ENCODE measurements around the gene DDX60. TPM values are rescaled to one million over a fixed set of nuclear protein-coding genes. Genes with fewer than 3 reads are reported as not detected.

DDX60 gene
- polyA plus RNA-seq, 1 donor from 2014 or later, result not detected

DNA sequence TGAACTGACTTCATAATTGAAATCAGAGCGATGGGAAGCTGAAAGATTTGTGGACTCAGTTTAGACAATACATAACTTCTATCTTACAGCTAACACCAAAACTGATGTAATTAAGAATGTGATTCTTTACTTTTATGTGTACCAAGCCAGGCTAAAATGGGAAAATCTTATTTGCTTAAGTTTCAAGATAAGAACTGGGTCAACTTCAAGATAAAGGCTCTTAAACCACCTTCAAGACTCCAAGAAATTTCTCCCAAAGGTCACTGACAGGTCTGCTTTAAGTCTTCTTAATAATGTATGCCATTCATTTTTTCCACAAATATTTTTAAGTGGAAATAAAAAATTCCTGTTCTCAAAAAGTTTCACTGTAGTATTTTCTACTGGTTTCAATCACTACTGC, 55.5 kb downstream of the DDX60 start:
- H2AFZ ChIP-seq (ENCODE audit: low read depth, low read length), result no peak overlapping the region
- no peaks in the 10 kb centered on the region for H4K20me1 ChIP-seq (ENCODE audit: insufficient read depth)
- no peaks in the 10 kb centered on the region for H3K36me3 ChIP-seq (ENCODE audit: insufficient read depth, low read length)
- TF ChIP-seq EZH2 (IDR thresholded peaks at IDR 0.05; ENCODE audit: borderline replicate concordance, insufficient read depth, low read length, poor library complexity, severe bottlenecking) (no peak), RAD21 (conservative IDR thresholded peaks at IDR 0.05) (no peak)
- no peak overlapping the region for H3K9ac ChIP-seq (ENCODE audit: low read length)
- H3K9me2 ChIP-seq (ENCODE audit: insufficient read depth, low read length), result no peaks in the 10 kb centered on the region
- no peak overlapping the region for H3K4me3 ChIP-seq (ENCODE audit: low read length)
- no peaks in the 10 kb centered on the region for H3F3A ChIP-seq (ENCODE audit: insufficient read depth, low read length, poor library complexity, severe bottlenecking)
- no peak overlapping the region for H3K4me2 ChIP-seq (ENCODE audit: low read length)
- no peak overlapping the region for H3K27ac ChIP-seq (ENCODE audit: low read length)
- H3K79me2 ChIP-seq (replicated peaks; ENCODE audit: insufficient read depth, low read length), result no peaks in the 10 kb centered on the region
- no peaks in the 10 kb centered on the region for H3K27me3 ChIP-seq (ENCODE audit: insufficient read depth, low read depth, low read length)
- no peaks in the 10 kb centered on the region for H3K9me3 ChIP-seq (ENCODE audit: low read length)

GRCh38 chr4:168259096-168259495, 59.5 kb downstream of the DDX60 start:
- Histone ChIP-seq H3F3A (ENCODE audit: insufficient read depth, low read length, poor library complexity, severe bottlenecking) (no peaks in the 10 kb centered on the region), H2AFZ (ENCODE audit: low read depth, low read length) (no peak overlapping the region), H3K9ac (ENCODE audit: low read length) (no peak overlapping the region), H3K9me3 (ENCODE audit: low read length) (no peaks in the 10 kb centered on the region), H3K27ac (ENCODE audit: low read length) (no peak overlapping the region), H3K36me3 (ENCODE audit: insufficient read depth, low read length) (no peaks in the 10 kb centered on the region), H3K27me3 (ENCODE audit: insufficient read depth, low read depth, low read length) (no peaks in the 10 kb centered on the region), H3K9me2 (ENCODE audit: insufficient read depth, low read length) (no peaks in the 10 kb centered on the region), H3K79me2 (replicated peaks; ENCODE audit: insufficient read depth, low read length) (no peaks in the 10 kb centered on the region), H4K20me1 (ENCODE audit: insufficient read depth) (no peaks in the 10 kb centered on the region), H3K4me3 (ENCODE audit: low read length) (no peak overlapping the region), H3K4me2 (ENCODE audit: low read length) (no peak overlapping the region)
- TF ChIP-seq POLR2AphosphoS5 (IDR thresholded peaks at IDR 0.05) (no peak), TAF1 (IDR thresholded peaks at IDR 0.05; ENCODE audit: low read depth) (no peak), RAD21 (conservative IDR thresholded peaks at IDR 0.05) (no peak), SMC3 (conservative IDR thresholded peaks at IDR 0.05; ENCODE audit: poor library complexity) (no peak), EZH2 (IDR thresholded peaks at IDR 0.05; ENCODE audit: borderline replicate concordance, insufficient read depth, low read length, poor library complexity, severe bottlenecking) (no peak), EP300 (conservative IDR thresholded peaks at IDR 0.05; ENCODE audit: poor library complexity, severe bottlenecking) (no peak), CTCF (IDR thresholded peaks at IDR 0.05; ENCODE audit: poor library complexity, severe bottlenecking) (no peak), MXI1 (conservative IDR thresholded peaks at IDR 0.05; ENCODE audit: poor library complexity, severe bottlenecking) (no peak)
- TF ChIP-seq, protein P1, sequence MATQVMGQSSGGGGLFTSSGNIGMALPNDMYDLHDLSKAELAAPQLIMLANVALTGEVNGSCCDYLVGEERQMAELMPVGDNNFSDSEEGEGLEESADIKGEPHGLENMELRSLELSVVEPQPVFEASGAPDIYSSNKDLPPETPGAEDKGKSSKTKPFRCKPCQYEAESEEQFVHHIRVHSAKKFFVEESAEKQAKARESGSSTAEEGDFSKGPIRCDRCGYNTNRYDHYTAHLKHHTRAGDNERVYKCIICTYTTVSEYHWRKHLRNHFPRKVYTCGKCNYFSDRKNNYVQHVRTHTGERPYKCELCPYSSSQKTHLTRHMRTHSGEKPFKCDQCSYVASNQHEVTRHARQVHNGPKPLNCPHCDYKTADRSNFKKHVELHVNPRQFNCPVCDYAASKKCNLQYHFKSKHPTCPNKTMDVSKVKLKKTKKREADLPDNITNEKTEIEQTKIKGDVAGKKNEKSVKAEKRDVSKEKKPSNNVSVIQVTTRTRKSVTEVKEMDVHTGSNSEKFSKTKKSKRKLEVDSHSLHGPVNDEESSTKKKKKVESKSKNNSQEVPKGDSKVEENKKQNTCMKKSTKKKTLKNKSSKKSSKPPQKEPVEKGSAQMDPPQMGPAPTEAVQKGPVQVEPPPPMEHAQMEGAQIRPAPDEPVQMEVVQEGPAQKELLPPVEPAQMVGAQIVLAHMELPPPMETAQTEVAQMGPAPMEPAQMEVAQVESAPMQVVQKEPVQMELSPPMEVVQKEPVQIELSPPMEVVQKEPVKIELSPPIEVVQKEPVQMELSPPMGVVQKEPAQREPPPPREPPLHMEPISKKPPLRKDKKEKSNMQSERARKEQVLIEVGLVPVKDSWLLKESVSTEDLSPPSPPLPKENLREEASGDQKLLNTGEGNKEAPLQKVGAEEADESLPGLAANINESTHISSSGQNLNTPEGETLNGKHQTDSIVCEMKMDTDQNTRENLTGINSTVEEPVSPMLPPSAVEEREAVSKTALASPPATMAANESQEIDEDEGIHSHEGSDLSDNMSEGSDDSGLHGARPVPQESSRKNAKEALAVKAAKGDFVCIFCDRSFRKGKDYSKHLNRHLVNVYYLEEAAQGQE (IDR thresholded peaks at IDR 0.05; ENCODE audit: borderline replicate concordance), result no peak

GRCh38 chr4:168257768-168258167, 60.8 kb downstream of the DDX60 start:
- Histone ChIP-seq H2AFZ (ENCODE audit: low read depth, low read length) (no peak overlapping the region), H3K4me3 (ENCODE audit: low read length) (no peak overlapping the region), H3K36me3 (ENCODE audit: insufficient read depth, low read length) (no peaks in the 10 kb centered on the region), H3K9ac (ENCODE audit: low read length) (no peak overlapping the region), H3K27ac (ENCODE audit: low read length) (no peak overlapping the region), H3K27me3 (ENCODE audit: insufficient read depth, low read depth, low read length) (no peaks in the 10 kb centered on the region), H3K4me2 (ENCODE audit: low read length) (no peak overlapping the region), H4K20me1 (ENCODE audit: insufficient read depth) (no peaks in the 10 kb centered on the region), H3K9me3 (ENCODE audit: low read length) (no peaks in the 10 kb centered on the region), H3F3A (ENCODE audit: insufficient read depth, low read length, poor library complexity, severe bottlenecking) (no peaks in the 10 kb centered on the region), H3K9me2 (ENCODE audit: insufficient read depth, low read length) (no peaks in the 10 kb centered on the region), H3K79me2 (replicated peaks; ENCODE audit: insufficient read depth, low read length) (no peaks in the 10 kb centered on the region)
- no peak for TF ChIP-seq SMC3 (conservative IDR thresholded peaks at IDR 0.05; ENCODE audit: poor library complexity)
- no peak for TF ChIP-seq EZH2 (IDR thresholded peaks at IDR 0.05; ENCODE audit: borderline replicate concordance, insufficient read depth, low read length, poor library complexity, severe bottlenecking)
- TF ChIP-seq TAF1 (IDR thresholded peaks at IDR 0.05; ENCODE audit: low read depth), result no peak
- TF ChIP-seq POLR2AphosphoS5 (IDR thresholded peaks at IDR 0.05), result no peak
- TF ChIP-seq CTCF (IDR thresholded peaks at IDR 0.05; ENCODE audit: poor library complexity, severe bottlenecking), result no peak
- TF ChIP-seq RAD21 (conservative IDR thresholded peaks at IDR 0.05), result no peak
- TF ChIP-seq, protein P1 (IDR thresholded peaks at IDR 0.05; ENCODE audit: borderline replicate concordance), result no peak
- TF ChIP-seq MXI1 (conservative IDR thresholded peaks at IDR 0.05; ENCODE audit: poor library complexity, severe bottlenecking), result no peak
- no peak for TF ChIP-seq EP300 (conservative IDR thresholded peaks at IDR 0.05; ENCODE audit: poor library complexity, severe bottlenecking)

All from neural cell (in vitro differentiated cells).